ENCODE data around the gene THY1. TPM values are rescaled to one million over a fixed set of nuclear protein-coding genes. Genes with fewer than 3 reads are reported as not detected.

THY1 gene
- total and polyA plus RNA-seq, 2 of the 8 experiments (the other 6 are each of a cell fraction or from before 2014, with no cell fraction given): 286 to 2,479 TPM

GRCh38 chr11:119410501-119410900, 12.5 kb downstream of the THY1 start:
- POLR2A ChIA-PET (ENCODE audit: partially characterized antibody): interaction anchor here (5.7 kb wide), 1 partner anchor 7 kb away, joined by 28 read pairs; no protein-coding TSS in a partner anchor
- FAIRE-seq: no peak

More at GRCh38 chr11:119410501-119410900, 12.5 kb downstream of the THY1 start:
- Histone ChIP-seq H2BK20ac (ENCODE audit: low read length) (no peak overlapping the region), H3K4me3 (ENCODE audit: extremely low read depth in 1 of 4, insufficient read depth in 2 of 4, low read depth in 3 of 4, low read length in 4 of 4) (no peak overlapping the region), H3K9ac (replicated peaks in 1 of 4; ENCODE audit: extremely low read depth in 1 of 4, low read depth in 3 of 4, low read length in 3 of 4) (no peak overlapping the region), H2AFZ (ENCODE audit: low read length) (no peak overlapping the region), H3K4me2 (ENCODE audit: insufficient read depth in 1 of 2, low read depth in 2 of 2, low read length in 2 of 2) (no peak overlapping the region), H3K9me3 (ENCODE audit: insufficient read depth in 2 of 2, low read depth in 1 of 2, low read length in 1 of 2) (no peaks in the 10 kb centered on the region), H3K79me2 (ENCODE audit: control insufficient read depth in 1 of 2, insufficient read depth in 2 of 2, low read length in 2 of 2) (no peaks in the 10 kb centered on the region), H2AK5ac (ENCODE audit: low read depth, low read length) (no peak overlapping the region), H4K5ac (ENCODE audit: insufficient read length, low read depth, low read length) (no peak overlapping the region), H2BK5ac (ENCODE audit: low read depth, low read length) (no peak overlapping the region), H3K36me3 (ENCODE audit: control insufficient read depth in 2 of 4, insufficient read depth in 4 of 4, low read length in 3 of 4) (no peaks in the 10 kb centered on the region), H2BK15ac (ENCODE audit: low read length) (no peak overlapping the region), H3K27me3 (replicated peaks in 1 of 4; ENCODE audit: control insufficient read depth in 3 of 4, extremely low read depth in 1 of 4, insufficient read depth in 3 of 4, low read length in 3 of 4) (no peaks in the 10 kb centered on the region), H4K91ac (replicated peaks; ENCODE audit: insufficient read length, low read length) (no peak overlapping the region), H3K23me2 (ENCODE audit: low read depth, low read length) (no peaks in the 10 kb centered on the region), H3K18ac (ENCODE audit: extremely low read depth, low read length) (no peak overlapping the region), H2BK120ac (replicated peaks; ENCODE audit: low read depth, low read length) (no peak overlapping the region), H2BK12ac (ENCODE audit: low read depth, low read length) (no peak overlapping the region), H3K27ac (ENCODE audit: low read depth, low read length) (no peak overlapping the region), H3K23ac (ENCODE audit: insufficient read length) (no peak overlapping the region), H3K56ac (replicated peaks; ENCODE audit: insufficient read length, low read depth, low read length) (no peak overlapping the region), H4K8ac (ENCODE audit: extremely low read depth, insufficient read depth, low read length) (no peak overlapping the region), H3K4me1 (replicated peaks in 1 of 4; ENCODE audit: control insufficient read depth in 3 of 4, insufficient read depth in 4 of 4, low read length in 3 of 4) (no peaks in the 10 kb centered on the region), H4K20me1 (replicated peaks in 1 of 2; ENCODE audit: control insufficient read depth in 1 of 2, insufficient read depth in 2 of 2, low read length in 2 of 2) (peaks cover 0 to 2% of the 10 kb centered on the region in 2 experiments), H3K4ac (replicated peaks; ENCODE audit: insufficient read length, low read depth, low read length) (no peak overlapping the region), H3K79me1 (ENCODE audit: low read depth, low read length) (no peaks in the 10 kb centered on the region), H3K14ac (ENCODE audit: insufficient read length) (no peak overlapping the region)
- no peak for TF ChIP-seq NRF1 (IDR thresholded peaks at IDR 0.05; ENCODE audit: low read depth, low read length)
- no peak for TF ChIP-seq KDM4A (IDR thresholded peaks at IDR 0.05; ENCODE audit: low read depth, low read length, severe bottlenecking)
- no peak for TF ChIP-seq GABPA (IDR thresholded peaks at IDR 0.05; ENCODE audit: borderline replicate concordance, insufficient read depth, low read length)
- no peak for TF ChIP-seq GTF2F1 (IDR thresholded peaks at IDR 0.05; ENCODE audit: borderline replicate concordance, low read depth, low read length)
- no peak for TF ChIP-seq SUZ12 (IDR thresholded peaks at IDR 0.05; ENCODE audit: low read length)
- TF ChIP-seq ATF3 (IDR thresholded peaks at IDR 0.05; ENCODE audit: insufficient read depth, low read depth, low read length): no peak
- no peak for DNase-seq (ENCODE audit: low read depth in 1 of 2, low spot score in 2 of 2)
- CTCF ChIA-PET (ENCODE audit: partially characterized antibody): interaction anchor here (1.7 kb wide), 1 partner anchor 16 kb away, joined by 4 read pairs; no protein-coding TSS in a partner anchor
- WGBS, 2 experiments (ENCODE audit: extremely low coverage in 1 of 2, insufficient coverage in 1 of 2, insufficient read length in 1 of 2, insufficient replicate concordance in 2 of 2, low coverage in 1 of 2, low lambda C conversion rate in 2 of 2, missing lambda C conversion rate in 1 of 2): 94% methylated on average over 1 of the region's 1 CpG; no CpG with 5 or more reads in 1 of the 2 experiments
